HL-60 (cell line): ENCODE data around the gene IAPP.

Source experiments
- DNase-seq, 2 experiments: peaks; one replicate each; pipeline ENCODE4 v3.0.0-alpha.2; 2010 to 2020; ENCODE audit warnings: low read depth in 1 of 2, low spot score in 1 of 2
- H3K27ac ChIP-seq: fragments of 250-450 bp; sonication (Bioruptor Pico); replicated peaks from 2 replicates; pipeline ENCODE4 v1.5.1; 2020; ENCODE audit warnings: mild to moderate bottlenecking, moderate library complexity
- H3K27me3 ChIP-seq: fragments of 250-450 bp; sonication (Bioruptor Pico); 2 replicates; pipeline ENCODE4 v1.5.1; 2021; ENCODE audit warnings: mild to moderate bottlenecking, moderate library complexity; ENCODE audit not compliant: insufficient read depth, poor library complexity, severe bottlenecking
- H3K4me3 ChIP-seq: replicated peaks from 2 replicates; pipeline ENCODE4 v1.5.1; 2011; ENCODE audit warnings: mild to moderate bottlenecking, control low read depth, low read length; ENCODE audit not compliant: insufficient read depth
- GABPA ChIP-seq: IDR thresholded peaks from 2 replicates; pipeline ENCODE4 v1.6.1; 2012; ENCODE audit warnings: low read depth
- POLR2AphosphoS5 ChIP-seq: IDR thresholded peaks from 2 replicates; pipeline ENCODE4 v1.6.1; 2012; ENCODE audit warnings: low read depth
- SPI1 ChIP-seq: IDR thresholded peaks from 2 replicates; pipeline ENCODE4 v1.6.1; 2012; ENCODE audit warnings: low read depth, mild to moderate bottlenecking, borderline replicate concordance
- TF ChIP-seq, protein P1 (sequence below): IDR thresholded peaks from 2 replicates; pipeline ENCODE4 v1.6.1; 2012; ENCODE audit warnings: low read depth; ENCODE audit not compliant: insufficient replicate concordance
- TF ChIP-seq, protein P2 (sequence below): IDR thresholded peaks from one replicate; pipeline ENCODE4 v1.5.1; 2011; ENCODE audit warnings: low read length, control low read depth, inconsistent platforms; ENCODE audit not compliant: insufficient read depth

Gene IAPP

DNA sequence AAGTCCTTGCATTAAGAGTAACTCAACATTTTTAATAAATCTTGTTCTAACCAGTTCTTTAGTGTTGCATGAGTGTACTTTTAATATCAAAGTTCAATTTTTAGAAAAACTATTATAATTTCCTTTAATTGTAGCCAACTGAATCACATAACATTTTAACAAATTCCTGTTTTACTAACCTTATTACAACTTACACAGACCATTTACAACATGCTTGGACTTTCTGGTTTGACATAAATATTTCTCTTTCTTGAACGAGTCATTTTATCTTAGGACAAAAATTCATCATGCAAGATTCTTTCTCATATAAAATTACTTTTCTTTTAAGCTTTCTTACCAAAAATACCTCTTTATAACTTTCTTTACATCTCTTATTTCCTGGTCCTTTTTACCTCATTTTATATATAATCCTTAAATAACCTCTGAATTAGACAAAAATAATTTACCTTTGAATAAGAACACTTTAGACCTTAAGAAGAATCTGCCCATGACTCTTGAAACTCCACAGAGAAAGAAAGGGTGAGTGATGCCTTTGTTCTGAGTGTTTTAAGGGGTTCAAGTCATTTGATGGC, 41.9 kb upstream of the IAPP start:
- TF ChIP-seq GABPA (no peak), POLR2AphosphoS5 (no peak), SPI1 (no peak)
- TF ChIP-seq, protein P1, sequence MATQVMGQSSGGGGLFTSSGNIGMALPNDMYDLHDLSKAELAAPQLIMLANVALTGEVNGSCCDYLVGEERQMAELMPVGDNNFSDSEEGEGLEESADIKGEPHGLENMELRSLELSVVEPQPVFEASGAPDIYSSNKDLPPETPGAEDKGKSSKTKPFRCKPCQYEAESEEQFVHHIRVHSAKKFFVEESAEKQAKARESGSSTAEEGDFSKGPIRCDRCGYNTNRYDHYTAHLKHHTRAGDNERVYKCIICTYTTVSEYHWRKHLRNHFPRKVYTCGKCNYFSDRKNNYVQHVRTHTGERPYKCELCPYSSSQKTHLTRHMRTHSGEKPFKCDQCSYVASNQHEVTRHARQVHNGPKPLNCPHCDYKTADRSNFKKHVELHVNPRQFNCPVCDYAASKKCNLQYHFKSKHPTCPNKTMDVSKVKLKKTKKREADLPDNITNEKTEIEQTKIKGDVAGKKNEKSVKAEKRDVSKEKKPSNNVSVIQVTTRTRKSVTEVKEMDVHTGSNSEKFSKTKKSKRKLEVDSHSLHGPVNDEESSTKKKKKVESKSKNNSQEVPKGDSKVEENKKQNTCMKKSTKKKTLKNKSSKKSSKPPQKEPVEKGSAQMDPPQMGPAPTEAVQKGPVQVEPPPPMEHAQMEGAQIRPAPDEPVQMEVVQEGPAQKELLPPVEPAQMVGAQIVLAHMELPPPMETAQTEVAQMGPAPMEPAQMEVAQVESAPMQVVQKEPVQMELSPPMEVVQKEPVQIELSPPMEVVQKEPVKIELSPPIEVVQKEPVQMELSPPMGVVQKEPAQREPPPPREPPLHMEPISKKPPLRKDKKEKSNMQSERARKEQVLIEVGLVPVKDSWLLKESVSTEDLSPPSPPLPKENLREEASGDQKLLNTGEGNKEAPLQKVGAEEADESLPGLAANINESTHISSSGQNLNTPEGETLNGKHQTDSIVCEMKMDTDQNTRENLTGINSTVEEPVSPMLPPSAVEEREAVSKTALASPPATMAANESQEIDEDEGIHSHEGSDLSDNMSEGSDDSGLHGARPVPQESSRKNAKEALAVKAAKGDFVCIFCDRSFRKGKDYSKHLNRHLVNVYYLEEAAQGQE: no peak
- TF ChIP-seq, protein P2, sequence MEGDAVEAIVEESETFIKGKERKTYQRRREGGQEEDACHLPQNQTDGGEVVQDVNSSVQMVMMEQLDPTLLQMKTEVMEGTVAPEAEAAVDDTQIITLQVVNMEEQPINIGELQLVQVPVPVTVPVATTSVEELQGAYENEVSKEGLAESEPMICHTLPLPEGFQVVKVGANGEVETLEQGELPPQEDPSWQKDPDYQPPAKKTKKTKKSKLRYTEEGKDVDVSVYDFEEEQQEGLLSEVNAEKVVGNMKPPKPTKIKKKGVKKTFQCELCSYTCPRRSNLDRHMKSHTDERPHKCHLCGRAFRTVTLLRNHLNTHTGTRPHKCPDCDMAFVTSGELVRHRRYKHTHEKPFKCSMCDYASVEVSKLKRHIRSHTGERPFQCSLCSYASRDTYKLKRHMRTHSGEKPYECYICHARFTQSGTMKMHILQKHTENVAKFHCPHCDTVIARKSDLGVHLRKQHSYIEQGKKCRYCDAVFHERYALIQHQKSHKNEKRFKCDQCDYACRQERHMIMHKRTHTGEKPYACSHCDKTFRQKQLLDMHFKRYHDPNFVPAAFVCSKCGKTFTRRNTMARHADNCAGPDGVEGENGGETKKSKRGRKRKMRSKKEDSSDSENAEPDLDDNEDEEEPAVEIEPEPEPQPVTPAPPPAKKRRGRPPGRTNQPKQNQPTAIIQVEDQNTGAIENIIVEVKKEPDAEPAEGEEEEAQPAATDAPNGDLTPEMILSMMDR: no peak

DNA sequence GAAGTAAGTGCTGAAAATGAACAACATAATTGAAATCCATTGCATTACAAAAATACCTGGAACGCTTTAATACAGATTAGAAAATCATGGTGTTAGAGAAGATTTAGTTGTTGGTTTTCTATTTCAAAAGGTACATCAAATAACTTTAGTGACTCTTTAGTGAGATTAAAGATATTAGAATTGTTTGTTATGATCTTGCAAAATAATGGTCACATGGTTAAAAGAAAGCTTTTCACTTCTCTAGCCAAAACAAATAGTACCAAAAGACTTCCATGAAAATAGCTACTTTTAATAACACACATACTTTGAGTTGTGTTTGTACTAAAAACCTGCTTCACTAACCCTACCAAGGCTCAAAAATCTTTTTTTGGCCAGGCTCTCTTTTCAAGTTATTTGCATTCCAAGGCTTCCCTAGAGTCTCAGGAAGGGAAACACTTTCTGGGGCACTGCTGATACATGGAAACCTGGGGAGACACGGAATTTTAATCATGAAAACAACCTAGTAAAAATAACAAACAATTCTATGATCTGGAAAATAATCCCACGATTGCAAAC, 37.9 kb upstream of the IAPP start, which contains the start of gene SLCO1A2:
Gene SLCO1A2 (minus strand): TSS at position 147 of the 555 bp plus-strand sequence. CDS start 270 bp downstream, outside the sequence.
- DNase-seq: no peak
- Histone ChIP-seq H3K4me3 (no peak within 1 kb of the TSS), H3K27ac (no peak within 1 kb of the TSS), H3K27me3 (no peaks in the 10 kb centered on the region)
- no peak for TF ChIP-seq SPI1

More for the DNA sequence above, 41.9 kb upstream of the IAPP start:
- DNase-seq: no peak
- no peaks in the 10 kb centered on the region for H3K27me3 ChIP-seq
- H3K27ac ChIP-seq: no peak overlapping the region
- no peak overlapping the region for H3K4me3 ChIP-seq

DNA sequence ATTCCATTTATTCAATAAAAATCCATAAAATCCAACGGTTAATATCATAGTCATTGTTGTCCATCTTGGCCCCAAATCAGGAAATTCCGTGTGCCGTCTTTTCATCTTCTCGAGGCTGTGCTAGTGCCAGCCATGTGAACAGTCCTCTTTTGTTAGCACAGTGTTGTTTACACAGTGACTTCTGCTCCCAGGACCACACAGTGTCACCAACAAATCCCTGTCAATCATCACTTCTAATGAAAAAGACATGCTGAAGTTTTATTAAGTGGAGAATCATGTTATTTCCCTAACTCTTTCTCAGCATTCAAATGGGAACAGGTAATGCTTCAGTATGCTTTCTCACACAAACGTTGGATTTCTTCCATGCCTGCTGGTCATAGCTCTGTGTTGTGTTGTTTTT, 36.0 kb upstream of the IAPP start:
- no peak for DNase-seq
- Histone ChIP-seq H3K27ac (no peak overlapping the region), H3K27me3 (no peaks in the 10 kb centered on the region), H3K4me3 (no peak overlapping the region)
- TF ChIP-seq, protein P2: no peak
- TF ChIP-seq POLR2AphosphoS5: no peak
- TF ChIP-seq, protein P1: no peak
- TF ChIP-seq GABPA: no peak
- no peak for TF ChIP-seq SPI1

DNA sequence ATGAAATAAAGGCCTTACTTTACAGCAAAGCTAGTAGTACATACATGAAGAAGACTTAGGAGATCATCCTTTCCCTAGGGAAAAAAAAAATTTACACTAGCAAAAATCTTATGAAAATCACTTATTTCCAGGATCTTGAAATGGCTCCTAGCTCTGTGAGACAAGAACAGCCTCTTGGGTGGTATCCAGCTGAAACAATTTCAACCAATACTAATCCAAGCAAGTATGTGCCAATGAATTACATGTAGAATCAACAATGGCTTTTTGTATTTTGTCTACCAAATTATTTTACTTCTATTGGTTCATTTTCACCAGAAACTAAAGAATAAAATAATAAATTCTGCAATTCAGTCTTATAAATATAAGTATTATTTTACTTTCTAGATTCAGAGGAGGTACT, 35.2 kb upstream of the IAPP start:
- Histone ChIP-seq H3K27me3 (no peaks in the 10 kb centered on the region), H3K4me3 (no peak overlapping the region), H3K27ac (no peak overlapping the region)
- TF ChIP-seq POLR2AphosphoS5: no peak
- no peak for TF ChIP-seq SPI1
- TF ChIP-seq, protein P1: no peak
- TF ChIP-seq, protein P2: no peak
- TF ChIP-seq GABPA: no peak
- DNase-seq: no peak
